ENCODE results near the gene RNASE4.

DNA sequence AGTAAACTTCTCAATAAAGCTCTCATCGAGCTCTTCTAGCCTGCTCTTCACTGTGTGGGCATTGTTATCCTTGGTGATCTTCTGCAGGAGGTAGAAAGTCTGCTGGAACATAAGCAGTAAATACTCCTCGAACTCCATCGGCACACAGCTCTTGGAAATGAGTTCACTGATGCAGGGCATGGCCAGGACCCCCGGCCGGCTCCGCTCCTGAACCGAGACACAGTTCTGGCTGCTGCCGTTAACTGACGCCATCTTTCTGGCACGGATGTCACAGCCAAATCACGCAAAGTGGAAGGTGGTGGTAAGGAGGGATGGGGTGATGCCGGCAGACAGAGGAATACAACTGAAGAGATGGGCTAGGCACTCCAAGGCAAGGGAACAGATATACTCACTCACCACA, 37.7 kb downstream of the RNASE4 start:
- no peak for TF ChIP-seq CTCF (IDR thresholded peaks at IDR 0.05)
- TF ChIP-seq POLR2A (IDR thresholded peaks at IDR 0.05): no peak

All from Peyer's patch (tissue), 4 donors.